ENCODE measurements around the gene LHCGR.

LHCGR gene

GRCh38 chr2:48755473-48755872, at the start of gene LHCGR:
LHCGR (minus strand) TSS chr2:48755724; CDS start chr2:48755671, 53 bp downstream.
- no peak for DNase-seq (ENCODE audit: low read depth)

- no peak for DNase-seq (ENCODE audit: low read depth)
These were observed 44.1 kb upstream of the LHCGR start for GRCh38 chr2:48799601-48800000.

- no peak for DNase-seq (ENCODE audit: low read depth)
These were observed 39.5 kb upstream of the LHCGR start for GRCh38 chr2:48795065-48795464.

- DNase-seq (ENCODE audit: low read depth) = no peak
These were observed 38.1 kb upstream of the LHCGR start for GRCh38 chr2:48793671-48794070.

- DNase-seq (ENCODE audit: low read depth) = no peak
These were observed 36.5 kb upstream of the LHCGR start for GRCh38 chr2:48792030-48792429.

- DNase-seq (ENCODE audit: low read depth) = no peak
These were observed 35.1 kb upstream of the LHCGR start for GRCh38 chr2:48790407-48791170.

- no peak for DNase-seq (ENCODE audit: low read depth)
These were observed 32.1 kb upstream of the LHCGR start for GRCh38 chr2:48787580-48787979.

- no peak for DNase-seq (ENCODE audit: low read depth)
These were observed 25.8 kb upstream of the LHCGR start for GRCh38 chr2:48781366-48781765.

GRCh38 chr2:48779019-48779716, 23.6 kb upstream of the LHCGR start:
- DNase-seq (ENCODE audit: low read depth) = no peak

GRCh38 chr2:48774251-48774650, 18.7 kb upstream of the LHCGR start:
- DNase-seq (ENCODE audit: low read depth) = no peak

- no peak for DNase-seq (ENCODE audit: low read depth)
These were observed 15.9 kb upstream of the LHCGR start for GRCh38 chr2:48771241-48772014.

GRCh38 chr2:48770181-48770580, 14.7 kb upstream of the LHCGR start:
- no peak for DNase-seq (ENCODE audit: low read depth)

- no peak for DNase-seq (ENCODE audit: low read depth)
These were observed 13.1 kb upstream of the LHCGR start for GRCh38 chr2:48768669-48769068.

- no peak for DNase-seq (ENCODE audit: low read depth)
These were observed 11.8 kb upstream of the LHCGR start for GRCh38 chr2:48767330-48767729.

GRCh38 chr2:48760826-48761225, 5.3 kb upstream of the LHCGR start:
- no peak for DNase-seq (ENCODE audit: low read depth)

- no peak for DNase-seq (ENCODE audit: low read depth)
These were observed 4.2 kb upstream of the LHCGR start for GRCh38 chr2:48759682-48760081.

- DNase-seq (ENCODE audit: low read depth) = no peak
These were observed 765 bp upstream of the LHCGR start for GRCh38 chr2:48756289-48756688.

GRCh38 chr2:48754874-48755273, 650 bp downstream of the LHCGR start:
- no peak for DNase-seq (ENCODE audit: low read depth)

- no peak for DNase-seq (ENCODE audit: low read depth)
These were observed 2.3 kb downstream of the LHCGR start for GRCh38 chr2:48753228-48753627.

GRCh38 chr2:48750128-48750739, 5.3 kb downstream of the LHCGR start:
- no peak for DNase-seq (ENCODE audit: low read depth)

- DNase-seq (ENCODE audit: low read depth) = no peak
These were observed 6.0 kb downstream of the LHCGR start for GRCh38 chr2:48749291-48750127.

All from GM04503 (cell line).